ENCODE data around the gene PCED1B. TPM values are rescaled to one million over a fixed set of nuclear protein-coding genes. Genes with fewer than 3 reads are reported as not detected.

Gene PCED1B
- total and polyA plus RNA-seq, 2 donors (not counting 1 experiment from before 2014, with no cell fraction given), result 26.2 to 45.8 TPM

- H3K4me3 Mint-ChIP-seq, result no peak overlapping the region
- peaks cover 37 to 45% of the 10 kb centered on the region in 2 donors for H3K4me1 ChIP-seq (ENCODE audit: control insufficient read depth in 2 of 2, insufficient read depth in 2 of 2, low read length in 2 of 2)
- H3K27ac ChIP-seq (ENCODE audit: low read length in 2 of 2), result peak overlapping the region in 1 of 2 donors; percentile 40
Measured at GRCh38 chr12:47202176-47202575, 122.8 kb downstream of the PCED1B start.

More at GRCh38 chr12:47202176-47202575, 122.8 kb downstream of the PCED1B start:
- H3K27me3 ChIP-seq (replicated peaks in 1 of 4; ENCODE audit: control extremely low read depth in 1 of 4, control insufficient read depth in 3 of 4, insufficient read depth in 4 of 4, low read length in 3 of 4), result no peaks in the 10 kb centered on the region
- Mint-ChIP-seq H3K27ac (peak overlapping the region; percentile 68), H3K27me3 (no peaks in the 10 kb centered on the region), H3K9me3 (ENCODE audit: insufficient read depth) (no peaks in the 10 kb centered on the region), H3K4me1 (peaks cover 66% of the 10 kb centered on the region)
- WGBS (ENCODE audit: insufficient coverage), result 100% methylated on average over 2 of the region's 2 CpGs
- no peaks in the 10 kb centered on the region for H3K9me3 ChIP-seq (ENCODE audit: control extremely low read depth in 1 of 3, control insufficient read depth in 2 of 3, insufficient read depth in 1 of 3, low read length in 2 of 3)
- H3K36me3 ChIP-seq (replicated peaks in 1 of 2; ENCODE audit: control extremely low read depth in 1 of 2, control insufficient read depth in 1 of 2, extremely low read depth in 1 of 2, insufficient read depth in 2 of 2, low read length in 1 of 2), result peaks cover 0 to 26% of the 10 kb centered on the region in 2 experiments
- no peak overlapping the region for H3K4me2 ChIP-seq (replicated peaks; ENCODE audit: low read depth, low read length, poor library complexity, severe bottlenecking)
- CTCF ChIA-PET, result interaction anchor here (0.6 to 1.8 kb wide), 8 partner anchors 9 to 541 kb away, joined by 3 to 6 read pairs (median 3); no protein-coding TSS in a partner anchor
- no peak overlapping the region for H3K4me3 ChIP-seq (ENCODE audit: control extremely low read depth in 1 of 5, extremely low read depth in 1 of 5, insufficient read depth in 1 of 5, low read depth in 2 of 5, low read length in 4 of 5)
- POLR2A ChIA-PET, result interaction anchor here (0.7 to 1.1 kb wide), 2 partner anchors 12 to 23 kb away, joined by 3 to 11 read pairs; no protein-coding TSS in a partner anchor
- H3K79me2 ChIP-seq (ENCODE audit: control insufficient read depth, insufficient read depth, low read length), result peaks cover 21% of the 10 kb centered on the region
- intact Hi-C loops (cut with micrococcal nuclease), result no loop called here
- DNase-seq (no peak), ATAC-seq (ENCODE audit: low read depth) (no peak)
- H3K9ac ChIP-seq (ENCODE audit: low read length), result no peak overlapping the region
- H2AFZ ChIP-seq (ENCODE audit: insufficient read depth, low read depth, low read length, poor library complexity, severe bottlenecking), result no peak overlapping the region
- H4K20me1 ChIP-seq (ENCODE audit: control insufficient read depth, insufficient read depth, low read length, poor library complexity, severe bottlenecking), result no peaks in the 10 kb centered on the region
- TF ChIP-seq CTCF (IDR thresholded peaks at IDR 0.05) (no peak), EZH2 (IDR thresholded peaks at IDR 0.05; ENCODE audit: borderline replicate concordance, insufficient read depth, low read depth, low read length, poor library complexity, severe bottlenecking) (no peak)
